MM.1S (cell line): ENCODE data around the gene CCDC88B.

Source experiments
- EZH2 ChIP-seq: fragments of 300-600 bp; sonication (generic); optimal IDR thresholded peaks from 2 replicates; pipeline ENCODE3; 2017; ENCODE audit warnings: low read depth, mild to moderate bottlenecking, antibody characterized with exemption, low read length, mixed read lengths
- TF ChIP-seq, protein P1 (sequence below): fragments of 300-600 bp; sonication (generic); IDR thresholded peaks from 2 replicates; pipeline ENCODE4 v1.5.1; 2016; ENCODE audit warnings: antibody characterized with exemption, low read length, mixed read lengths

DNA sequence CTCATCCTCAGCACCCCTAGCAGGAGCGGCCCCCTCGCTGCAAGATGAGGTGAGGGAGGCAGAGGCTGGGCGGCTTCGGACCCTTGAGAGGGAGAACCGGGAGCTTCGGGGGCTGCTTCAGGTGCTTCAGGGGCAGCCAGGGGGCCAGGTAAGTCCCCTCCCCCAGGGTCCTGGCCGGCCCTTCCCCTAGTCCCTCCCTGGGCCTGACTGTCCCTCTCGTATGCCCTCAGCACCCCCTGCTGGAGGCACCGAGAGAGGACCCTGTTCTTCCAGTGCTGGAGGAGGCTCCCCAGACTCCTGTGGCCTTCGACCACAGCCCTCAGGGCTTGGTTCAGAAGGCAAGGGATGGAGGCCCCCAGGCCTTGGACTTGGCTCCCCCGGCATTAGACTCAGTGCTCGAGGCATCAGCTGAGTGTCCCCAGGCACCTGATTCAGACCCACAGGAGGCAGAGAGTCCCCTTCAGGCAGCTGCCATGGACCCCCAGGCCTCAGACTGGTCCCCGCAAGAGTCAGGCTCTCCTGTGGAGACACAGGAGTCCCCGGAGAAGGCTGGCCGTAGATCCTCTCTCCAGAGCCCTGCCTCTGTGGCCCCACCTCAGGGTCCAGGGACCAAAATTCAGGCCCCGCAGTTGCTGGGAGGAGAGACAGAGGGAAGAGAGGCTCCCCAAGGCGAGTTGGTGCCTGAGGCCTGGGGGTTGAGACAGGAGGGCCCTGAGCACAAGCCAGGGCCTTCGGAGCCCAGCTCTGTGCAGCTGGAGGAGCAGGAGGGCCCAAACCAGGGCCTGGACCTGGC is 4.0 kb downstream of the CCDC88B start:
- TF ChIP-seq, protein P1, sequence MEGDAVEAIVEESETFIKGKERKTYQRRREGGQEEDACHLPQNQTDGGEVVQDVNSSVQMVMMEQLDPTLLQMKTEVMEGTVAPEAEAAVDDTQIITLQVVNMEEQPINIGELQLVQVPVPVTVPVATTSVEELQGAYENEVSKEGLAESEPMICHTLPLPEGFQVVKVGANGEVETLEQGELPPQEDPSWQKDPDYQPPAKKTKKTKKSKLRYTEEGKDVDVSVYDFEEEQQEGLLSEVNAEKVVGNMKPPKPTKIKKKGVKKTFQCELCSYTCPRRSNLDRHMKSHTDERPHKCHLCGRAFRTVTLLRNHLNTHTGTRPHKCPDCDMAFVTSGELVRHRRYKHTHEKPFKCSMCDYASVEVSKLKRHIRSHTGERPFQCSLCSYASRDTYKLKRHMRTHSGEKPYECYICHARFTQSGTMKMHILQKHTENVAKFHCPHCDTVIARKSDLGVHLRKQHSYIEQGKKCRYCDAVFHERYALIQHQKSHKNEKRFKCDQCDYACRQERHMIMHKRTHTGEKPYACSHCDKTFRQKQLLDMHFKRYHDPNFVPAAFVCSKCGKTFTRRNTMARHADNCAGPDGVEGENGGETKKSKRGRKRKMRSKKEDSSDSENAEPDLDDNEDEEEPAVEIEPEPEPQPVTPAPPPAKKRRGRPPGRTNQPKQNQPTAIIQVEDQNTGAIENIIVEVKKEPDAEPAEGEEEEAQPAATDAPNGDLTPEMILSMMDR, result no peak
- TF ChIP-seq EZH2, result no peak
